GM18505 (cell line): ENCODE measurements around the gene MEF2B.
"Not testable (repeated sequence)": the region's sequence is repeated elsewhere in the genome, so short reads cannot be mapped to it uniquely, and the experiment has no call there.

Experiments
- ATAC-seq: cut with Tn5 transposase; IDR thresholded peaks from one replicate; pipeline ENCODE4 v1.9.1; 2021; ENCODE audit not compliant: unreplicated experiment
- POLR2A ChIP-seq: IDR thresholded peaks from 4 replicates; pipeline ENCODE4 v1.6.1; 2011; ENCODE audit warnings: borderline replicate concordance; ENCODE audit not compliant: insufficient read depth, insufficient read length; ENCODE audit errors: extremely low read depth

The MEF2B gene

DNA sequence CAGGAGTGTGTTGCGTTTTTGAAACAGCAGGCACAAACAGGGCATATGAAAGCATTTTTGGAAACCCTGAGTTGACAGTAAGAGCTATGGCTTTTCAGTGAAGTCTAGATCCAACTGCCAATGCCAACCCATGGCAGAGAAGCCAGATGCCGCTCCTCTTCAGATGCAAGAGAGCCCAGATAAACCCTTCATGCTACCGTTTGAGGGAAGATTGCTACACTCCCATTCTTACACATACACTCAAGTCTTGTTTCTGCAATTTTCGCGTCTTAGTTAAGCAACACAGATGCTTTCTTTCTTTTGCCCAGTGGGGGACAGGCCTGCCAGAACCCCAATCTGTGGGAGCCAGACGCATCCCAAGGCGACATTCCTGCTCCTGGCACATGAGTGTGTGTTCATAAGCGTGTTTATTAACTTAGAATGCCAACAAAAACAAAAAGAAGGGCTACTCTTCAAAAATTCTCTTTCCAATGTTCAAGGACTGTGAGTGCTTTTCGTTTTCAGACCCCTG, 11.5 kb upstream of the MEF2B start:
- no peak for ATAC-seq

DNA sequence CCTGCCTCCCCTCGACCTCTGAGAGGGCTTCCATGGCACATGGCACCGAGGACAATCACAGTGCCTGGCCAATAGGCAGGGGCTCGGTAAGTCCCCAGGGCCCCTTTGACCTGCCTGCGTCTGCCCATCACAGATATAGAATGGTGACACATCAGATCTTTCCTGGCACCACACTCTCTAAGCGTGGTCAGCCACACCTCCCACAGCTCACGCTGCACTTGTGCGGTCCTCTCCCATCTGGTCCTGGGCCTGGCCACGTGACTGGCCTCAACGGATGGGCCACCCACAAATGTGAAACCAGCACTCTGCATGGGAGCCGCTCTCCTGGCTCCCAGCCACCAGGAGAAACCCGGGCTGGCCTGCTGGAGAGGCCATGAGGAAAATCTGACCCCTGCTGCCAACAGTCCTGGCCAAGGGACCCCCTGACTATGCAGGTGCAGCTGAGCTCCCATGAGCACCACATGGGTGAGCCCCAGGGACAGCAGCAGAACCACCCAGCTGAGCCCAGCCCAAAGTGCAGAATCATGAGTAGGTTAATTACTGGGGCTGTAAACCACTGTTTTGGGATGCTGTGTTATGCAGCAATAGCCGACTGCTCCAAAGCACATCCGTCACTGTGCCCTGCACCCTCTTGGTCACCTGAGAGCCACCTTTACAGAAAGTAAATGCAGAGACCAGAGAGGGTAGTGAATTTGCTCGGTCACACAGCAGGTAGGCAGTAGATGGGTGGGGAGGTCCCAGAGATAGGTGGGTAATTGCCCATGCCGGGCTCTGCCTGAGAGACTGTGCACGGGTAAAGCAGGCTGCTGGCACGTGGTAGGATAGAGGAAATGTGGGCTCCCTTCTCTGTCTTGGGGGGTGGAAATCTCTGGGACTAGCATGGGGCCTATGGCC, 9.7 kb upstream of the MEF2B start:
- no peak for ATAC-seq
- TF ChIP-seq POLR2A = no peak

More for the DNA sequence above, 11.5 kb upstream of the MEF2B start:
- TF ChIP-seq POLR2A = no peak

DNA sequence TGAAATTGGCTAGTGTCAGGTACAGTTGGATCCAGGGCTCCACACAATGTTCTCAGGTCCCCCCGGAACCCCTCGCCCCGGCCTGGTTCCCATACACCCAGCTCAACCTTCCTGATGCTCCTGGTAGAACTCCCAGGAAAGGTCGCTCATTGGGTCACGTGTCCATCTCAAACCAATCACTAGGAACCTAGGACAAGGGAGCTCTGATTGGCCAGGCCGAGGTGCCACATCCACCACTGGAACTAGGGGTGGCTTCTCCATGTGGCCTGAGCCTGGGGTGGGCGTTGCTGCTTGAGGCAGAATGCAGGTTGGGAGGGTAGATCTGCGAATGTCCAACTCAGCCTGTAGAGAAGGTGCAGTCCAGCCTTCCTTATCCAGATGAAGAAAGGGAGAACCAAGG, 6.9 kb upstream of the MEF2B start:
- no peak for ATAC-seq
- TF ChIP-seq POLR2A = no peak

DNA sequence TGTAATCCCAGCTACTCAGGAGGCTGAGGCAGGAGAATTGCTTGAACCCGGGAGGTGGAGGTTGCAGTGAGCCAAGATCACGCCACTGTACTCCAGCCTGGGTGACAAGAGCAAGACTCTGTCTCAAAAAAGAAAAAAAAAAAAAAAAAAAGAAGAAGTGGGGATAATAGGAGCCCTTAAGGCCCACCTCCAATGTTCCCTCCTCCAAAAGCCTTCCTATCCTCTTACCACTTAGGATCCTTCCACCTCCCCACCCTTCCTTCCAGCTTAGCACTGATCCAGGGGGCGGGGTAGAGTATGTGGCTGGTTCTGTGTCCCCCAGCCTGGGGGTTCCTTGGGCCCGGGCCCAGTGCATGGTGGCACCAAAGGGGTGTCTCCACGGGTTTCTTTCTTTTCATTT, 3.2 kb upstream of the MEF2B start:
- not testable (repeated sequence) for ATAC-seq

DNA sequence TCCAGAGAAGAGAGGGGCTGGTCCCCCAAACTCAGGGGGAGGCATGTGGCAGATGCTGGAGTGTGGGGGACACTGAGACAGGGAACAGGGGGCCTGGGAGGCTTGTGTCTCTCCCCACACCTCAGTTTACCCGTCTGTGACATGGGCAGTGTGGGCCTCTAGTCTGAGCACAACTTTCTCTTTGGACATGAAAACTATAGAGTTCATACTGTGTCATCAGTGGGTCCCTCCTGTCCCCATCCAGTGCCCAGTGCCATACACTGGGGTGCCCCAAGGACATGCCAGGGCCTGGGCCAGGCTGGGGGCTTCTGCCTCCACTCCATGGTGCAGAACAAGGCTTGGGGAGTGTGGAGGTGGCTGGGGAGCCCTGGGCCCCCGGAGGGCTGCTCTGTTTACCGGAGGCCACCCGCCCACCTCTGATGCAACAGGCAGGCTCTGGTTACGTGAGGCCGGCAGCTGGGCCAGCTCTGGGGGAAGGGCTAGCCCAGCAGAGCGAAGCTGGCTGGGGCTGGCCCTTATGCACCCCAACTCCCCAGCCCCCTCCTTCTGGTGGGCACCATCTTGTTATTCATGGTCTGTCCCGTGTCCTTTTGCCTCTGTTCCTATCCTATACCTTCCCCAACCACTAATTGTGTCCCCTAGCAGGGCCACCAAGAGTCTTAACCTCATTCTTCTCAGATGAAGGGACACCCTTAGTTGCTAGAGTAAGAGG, 1.9 kb upstream of the MEF2B start:
- ATAC-seq = no peak
- peak; percentile 45 for TF ChIP-seq POLR2A

DNA sequence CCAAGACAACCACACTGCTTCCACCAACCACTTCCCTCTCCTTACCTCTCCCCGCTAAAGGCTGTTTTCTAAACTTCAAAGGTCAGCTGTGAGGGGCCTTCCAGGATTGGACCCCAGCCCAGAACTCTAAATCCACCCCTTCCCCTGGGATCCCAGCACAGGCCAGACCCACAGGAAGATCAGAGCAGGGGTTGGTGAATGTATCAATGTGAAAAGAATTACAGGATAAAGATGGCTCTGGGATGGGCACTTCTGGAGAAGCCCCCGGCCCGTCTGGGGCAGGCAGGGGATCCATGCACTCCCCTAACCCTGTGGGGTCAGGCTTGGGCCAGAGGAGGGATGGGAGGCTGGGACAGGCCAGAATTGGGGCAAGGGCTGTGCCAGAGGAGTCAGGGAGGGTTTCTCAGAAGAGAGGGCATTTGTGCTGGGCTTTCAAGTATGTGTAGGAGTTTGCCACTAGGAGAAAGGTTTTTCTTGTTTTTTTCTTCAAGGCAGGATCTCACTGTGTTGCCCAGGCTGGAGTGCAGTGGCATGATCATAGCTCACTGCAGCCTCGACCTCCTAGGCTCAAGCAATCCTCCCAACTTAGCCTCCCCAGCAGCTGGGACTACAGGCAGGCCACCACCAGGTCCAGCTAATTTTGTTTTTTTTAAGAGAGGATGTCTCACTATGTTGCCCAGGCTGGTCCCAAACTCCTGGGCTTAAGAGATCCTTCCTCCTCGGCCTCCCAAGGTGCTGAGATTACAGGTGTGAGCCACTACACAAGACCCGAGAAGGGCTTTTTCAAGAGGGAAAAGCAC, 1.0 kb upstream of the MEF2B start:
- no peak for TF ChIP-seq POLR2A
- ATAC-seq = no peak

DNA sequence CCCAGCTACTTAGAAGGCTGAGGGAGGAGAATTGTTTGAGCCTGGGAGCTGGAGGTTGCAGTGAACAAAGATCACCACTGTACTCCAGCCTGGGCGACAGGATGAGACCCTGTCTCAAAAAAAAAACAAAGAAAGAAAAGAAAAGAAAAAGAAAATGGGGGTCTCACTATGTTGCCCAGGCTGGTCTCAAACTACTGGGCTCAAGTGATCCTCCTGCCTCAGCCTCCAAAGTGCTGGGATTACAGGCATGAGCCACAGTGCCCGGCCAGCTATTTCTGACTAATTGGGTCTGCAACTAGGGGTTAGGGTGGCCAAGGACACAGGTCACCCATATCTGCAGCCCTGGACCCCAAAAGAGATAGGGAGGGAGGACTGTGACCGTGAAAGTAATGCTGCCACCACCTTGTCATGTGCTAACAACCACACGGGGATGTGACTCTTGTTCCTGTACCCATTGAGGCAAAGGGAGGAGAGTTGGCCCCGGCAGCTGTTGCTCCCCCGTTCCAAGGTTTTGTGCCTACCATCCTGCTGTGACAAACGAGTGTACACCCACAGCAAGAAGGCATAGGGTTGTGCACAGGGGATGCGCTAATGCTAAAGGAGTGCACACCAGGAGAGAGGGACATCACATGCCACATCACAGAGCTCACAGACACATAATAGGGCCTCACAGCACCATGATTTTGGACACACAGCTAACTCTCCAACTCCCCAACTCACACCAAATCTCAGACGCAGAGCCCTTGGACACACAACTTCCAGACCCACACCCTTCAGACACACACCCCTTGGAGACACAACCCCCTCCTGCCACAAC, 619 bp downstream of the MEF2B start:
- ATAC-seq = no peak

DNA sequence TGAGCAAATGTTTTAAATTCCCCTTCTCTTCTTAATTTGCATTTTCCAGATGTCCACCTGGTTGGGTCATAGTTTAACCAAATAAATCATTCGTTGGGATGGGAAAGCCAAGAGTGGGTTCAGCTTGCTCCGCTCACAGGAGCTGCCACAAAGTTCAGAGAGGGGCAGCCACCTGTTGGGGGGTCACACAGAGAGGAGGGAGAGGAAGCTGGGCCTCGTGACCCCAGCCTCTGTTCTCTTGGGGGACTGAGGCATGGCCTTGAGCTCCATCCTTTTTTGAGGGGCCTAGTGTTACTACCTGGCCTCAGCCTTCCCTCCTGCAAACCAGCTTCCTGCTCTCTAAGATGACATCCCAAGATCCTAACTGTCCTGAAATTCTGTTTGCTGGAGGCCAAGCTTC, 2.5 kb downstream of the MEF2B start:
- ATAC-seq = no peak
- TF ChIP-seq POLR2A = no peak

More for the DNA sequence above, 619 bp downstream of the MEF2B start:
- no peak for TF ChIP-seq POLR2A

DNA sequence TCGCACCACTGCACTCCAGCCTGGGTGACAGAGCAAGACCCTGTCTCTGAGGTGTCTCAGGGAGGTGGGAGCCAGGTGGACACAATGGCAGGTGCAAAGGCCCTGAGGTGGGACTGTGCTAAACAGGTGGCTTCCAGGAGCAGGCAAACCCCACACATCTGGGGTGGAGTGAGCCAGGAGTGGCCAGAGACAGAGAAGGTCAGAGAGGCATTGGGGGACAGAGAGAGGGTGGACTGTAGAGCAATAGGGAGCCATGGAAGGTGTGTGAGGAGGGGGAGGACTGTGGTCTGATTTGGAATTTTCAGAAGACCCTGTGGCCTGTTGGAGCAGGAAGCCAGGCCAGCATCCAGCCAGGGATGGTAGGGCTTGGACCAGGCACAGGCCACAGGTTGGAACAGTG, 4.7 kb downstream of the MEF2B start:
- no peak for TF ChIP-seq POLR2A
- ATAC-seq = no peak

DNA sequence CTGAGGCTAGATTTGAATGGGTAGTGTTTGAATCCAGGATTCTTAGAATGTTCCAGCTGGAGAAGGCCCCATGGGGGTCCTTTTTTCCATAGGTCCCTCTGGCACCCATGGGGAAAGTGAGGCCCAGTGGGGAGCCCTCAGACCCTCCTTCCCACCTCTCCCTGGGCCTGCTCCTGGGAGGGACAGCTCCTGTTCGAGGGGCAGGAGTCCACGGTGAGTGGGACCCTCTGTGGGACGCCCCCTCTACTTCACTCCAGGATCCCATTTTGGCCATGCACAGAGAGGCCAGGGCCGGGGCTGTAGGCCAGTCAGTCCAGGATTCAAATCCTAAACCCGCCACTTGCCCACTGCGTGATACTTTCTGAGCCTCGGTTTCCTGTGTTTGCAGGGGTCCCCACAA, 7.6 kb downstream of the MEF2B start:
- ATAC-seq = no peak
- no peak for TF ChIP-seq POLR2A

DNA sequence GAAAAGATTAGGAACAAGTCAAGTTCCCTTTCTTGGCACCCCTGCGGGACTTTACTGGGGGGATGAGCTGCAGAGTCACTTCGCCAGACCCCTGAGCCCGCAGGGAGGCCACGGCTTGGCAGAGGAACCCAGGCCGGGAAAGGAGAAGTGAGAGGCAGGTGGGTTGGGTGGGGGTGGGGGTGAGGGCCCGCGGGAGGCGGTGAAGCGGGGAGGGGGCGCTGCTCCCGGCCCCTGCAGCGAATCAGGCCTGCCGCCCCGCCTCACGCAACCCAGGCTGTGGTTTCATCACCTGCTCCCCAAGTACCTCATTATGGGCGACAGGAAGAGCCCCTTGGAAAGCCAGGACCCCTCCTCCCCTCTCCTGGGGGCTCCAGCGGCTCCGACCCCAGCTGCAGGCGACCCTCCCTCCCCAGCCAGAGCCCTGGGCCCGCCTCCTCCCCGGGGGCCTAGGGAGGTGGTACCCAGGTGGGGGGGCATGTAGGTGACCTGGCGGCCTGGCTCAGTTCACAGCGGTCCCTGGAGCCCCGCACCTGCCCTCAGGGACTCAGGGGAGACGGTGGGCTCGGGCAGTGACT, 9.5 kb downstream of the MEF2B start:
- ATAC-seq = no peak
- TF ChIP-seq POLR2A = no peak

DNA sequence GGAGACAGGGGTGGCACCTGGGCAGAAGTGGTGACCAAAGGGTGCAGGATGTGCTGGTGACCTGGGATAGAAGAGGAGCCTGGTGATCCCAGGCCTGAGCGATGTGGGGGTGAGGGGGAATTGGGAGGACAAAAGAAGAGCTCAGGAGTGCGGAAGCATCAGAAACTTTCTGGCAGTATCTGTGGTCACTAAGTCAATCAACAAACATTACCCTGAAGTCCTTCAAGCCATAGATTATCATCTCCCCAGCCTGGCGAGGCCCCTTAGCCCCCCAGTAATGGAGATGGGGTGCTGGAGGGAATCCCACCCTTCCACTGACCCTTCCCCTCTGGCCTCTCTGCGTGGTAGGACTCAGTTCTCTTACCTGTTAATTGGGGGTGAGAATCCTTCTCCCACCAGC, 10.5 kb downstream of the MEF2B start:
- no peak for ATAC-seq
- TF ChIP-seq POLR2A = no peak
